WTC11 (cell line): ENCODE results near the gene FAM78B. TPM values are rescaled to one million over a fixed set of nuclear protein-coding genes. Genes with fewer than 3 reads are reported as not detected.

ENCODE experiments used
- ATAC-seq: fragments of 200-7000 bp; cut with Tn5 transposase; 2 replicates; pipeline ENCODE4 v1.10.0; 2021; ENCODE audit warnings: mild to moderate bottlenecking, moderate library complexity
- CTCF ChIA-PET: fragments of 300-600 bp; sonication (Branson Sonifier 250); formaldehyde crosslinking; loops from one replicate; lab custom pipeline; 2021; ENCODE audit warnings: antibody characterized with exemption; lab: Charles Lee
- POLR2A ChIA-PET: fragments of 350-600 bp; sonication (Branson Sonifier 250); formaldehyde crosslinking; loops from one replicate; lab custom pipeline; 2021; ENCODE audit warnings: antibody characterized with exemption; lab: Charles Lee
- DNase-seq: peaks from one replicate; pipeline ENCODE4 v3.0.0; 2021; ENCODE audit warnings: low spot score
- H3K27ac Mint-ChIP-seq: 2 replicates; pipeline ENCODE4 v1.8.0; 2021; ENCODE audit warnings: mixed read lengths
- H3K27me3 Mint-ChIP-seq: 2 replicates; pipeline ENCODE4 v1.8.0; 2021; ENCODE audit warnings: low read depth, mild to moderate bottlenecking, moderate library complexity, mixed read lengths
- H3K36me3 Mint-ChIP-seq: 2 replicates; pipeline ENCODE4 v1.8.0; 2021; ENCODE audit warnings: mixed read lengths
- H3K4me1 Mint-ChIP-seq: 2 replicates; pipeline ENCODE4 v1.8.0; 2022; ENCODE audit warnings: mixed read lengths
- H3K4me3 Mint-ChIP-seq: 2 replicates; pipeline ENCODE4 v1.8.0; 2021; ENCODE audit warnings: mild to moderate bottlenecking, moderate library complexity, mixed read lengths
- H3K9me3 Mint-ChIP-seq: 2 replicates; pipeline ENCODE4 v1.8.0; 2021; ENCODE audit warnings: mixed read lengths
- E2F4 ChIP-seq: sonication (generic); formaldehyde crosslinking; IDR thresholded peaks from 2 replicates; pipeline ENCODE4 v1.8.1; 2022; ENCODE audit warnings: low read depth, mild to moderate bottlenecking, moderate library complexity, missing genetic modification reagents, borderline replicate concordance
- ESRRA ChIP-seq: sonication (generic); formaldehyde crosslinking; IDR thresholded peaks from 2 replicates; pipeline ENCODE4 v1.8.1; 2022; ENCODE audit warnings: mild to moderate bottlenecking, missing genetic modification reagents, borderline replicate concordance
- GTF2I ChIP-seq: fragments of 250-450 bp; sonication (Bioruptor Pico); conservative IDR thresholded peaks from 2 replicates; pipeline ENCODE4 v1.4.0; 2021; ENCODE audit warnings: mild to moderate bottlenecking
- IRF2 ChIP-seq: sonication (generic); formaldehyde crosslinking; IDR thresholded peaks from 2 replicates; pipeline ENCODE4 v1.8.0; 2022; ENCODE audit warnings: low read depth, missing genetic modification reagents, borderline replicate concordance
- KAT7 ChIP-seq: sonication (generic); formaldehyde crosslinking; IDR thresholded peaks from 2 replicates; pipeline ENCODE4 v1.8.1; 2023; ENCODE audit warnings: missing genetic modification reagents, mild to moderate bottlenecking, borderline replicate concordance
- MAX ChIP-seq: sonication (generic); formaldehyde crosslinking; IDR thresholded peaks from 2 replicates; pipeline ENCODE4 v1.8.0; 2022; ENCODE audit warnings: mild to moderate bottlenecking, missing genetic modification reagents
- NFATC4 ChIP-seq: fragments of 250-450 bp; sonication (Bioruptor Pico); IDR thresholded peaks from 2 replicates; pipeline ENCODE4 v1.9.0; 2021; ENCODE audit warnings: mild to moderate bottlenecking
- NR2C2 ChIP-seq: sonication (generic); formaldehyde crosslinking; IDR thresholded peaks from 2 replicates; pipeline ENCODE4 v1.8.0; 2022; ENCODE audit warnings: mild to moderate bottlenecking, missing genetic modification reagents
- NR3C1 ChIP-seq: sonication (generic); formaldehyde crosslinking; conservative IDR thresholded peaks from 2 replicates; pipeline ENCODE4 v1.8.1; 2023; ENCODE audit warnings: low read depth, mild to moderate bottlenecking, missing genetic modification reagents
- OVOL2 ChIP-seq: fragments of 250-450 bp; sonication (Bioruptor Pico); IDR thresholded peaks from 2 replicates; pipeline ENCODE4 v1.9.0; 2021; ENCODE audit warnings: mild to moderate bottlenecking, borderline replicate concordance
- RORB ChIP-seq: fragments of 250-450 bp; sonication (Bioruptor Pico); IDR thresholded peaks from 2 replicates; pipeline ENCODE4 v1.9.0; 2021; ENCODE audit warnings: mild to moderate bottlenecking
- ZNF512 ChIP-seq: sonication (generic); formaldehyde crosslinking; IDR thresholded peaks from 2 replicates; pipeline ENCODE4 v1.8.1; 2022; ENCODE audit warnings: missing genetic modification reagents, borderline replicate concordance
- total RNA-seq: library from RNA; stranded (reverse); gene quantifications from 3 replicates; pipeline ENCODE4 v1.2.3, GENCODE V29; 2021
- TF ChIP-seq, protein P1 (sequence below): sonication (generic); formaldehyde crosslinking; IDR thresholded peaks from 2 replicates; pipeline ENCODE4 v1.8.0; 2022; ENCODE audit warnings: mild to moderate bottlenecking, missing genetic modification reagents
- TF ChIP-seq, protein P2 (sequence below): sonication (generic); formaldehyde crosslinking; IDR thresholded peaks from 2 replicates; pipeline ENCODE4 v1.8.0; 2022; ENCODE audit warnings: missing genetic modification reagents
- TF ChIP-seq, protein P3 (sequence below): sonication (generic); formaldehyde crosslinking; conservative IDR thresholded peaks from 2 replicates; pipeline ENCODE4 v1.8.1; 2022; ENCODE audit warnings: mild to moderate bottlenecking, missing genetic modification reagents
- TF ChIP-seq, protein P4 (sequence below): fragments of 250-450 bp; sonication (Bioruptor Pico); conservative IDR thresholded peaks from 2 replicates; pipeline ENCODE4 v1.9.0; 2021; ENCODE audit warnings: mild to moderate bottlenecking

FAM78B gene
- total RNA-seq, 1 experiment from 2014 or later, result 2.6 TPM

GRCh38 chr1:166184012-166184411 lies 17.2 kb upstream of the FAM78B start (continued):
- TF ChIP-seq, protein P1, sequence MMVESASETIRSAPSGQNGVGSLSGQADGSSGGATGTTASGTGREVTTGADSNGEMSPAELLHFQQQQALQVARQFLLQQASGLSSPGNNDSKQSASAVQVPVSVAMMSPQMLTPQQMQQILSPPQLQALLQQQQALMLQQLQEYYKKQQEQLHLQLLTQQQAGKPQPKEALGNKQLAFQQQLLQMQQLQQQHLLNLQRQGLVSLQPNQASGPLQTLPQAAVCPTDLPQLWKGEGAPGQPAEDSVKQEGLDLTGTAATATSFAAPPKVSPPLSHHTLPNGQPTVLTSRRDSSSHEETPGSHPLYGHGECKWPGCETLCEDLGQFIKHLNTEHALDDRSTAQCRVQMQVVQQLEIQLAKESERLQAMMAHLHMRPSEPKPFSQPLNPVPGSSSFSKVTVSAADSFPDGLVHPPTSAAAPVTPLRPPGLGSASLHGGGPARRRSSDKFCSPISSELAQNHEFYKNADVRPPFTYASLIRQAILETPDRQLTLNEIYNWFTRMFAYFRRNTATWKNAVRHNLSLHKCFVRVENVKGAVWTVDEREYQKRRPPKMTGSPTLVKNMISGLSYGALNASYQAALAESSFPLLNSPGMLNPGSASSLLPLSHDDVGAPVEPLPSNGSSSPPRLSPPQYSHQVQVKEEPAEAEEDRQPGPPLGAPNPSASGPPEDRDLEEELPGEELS (CRISPR knock-in tag), result no peak
- TF ChIP-seq OVOL2 (CRISPR knock-in tag), result no peak
- no peak for TF ChIP-seq E2F4 (CRISPR knock-in tag)
- no peak for TF ChIP-seq NFATC4 (CRISPR knock-in tag)
- TF ChIP-seq, protein P2, sequence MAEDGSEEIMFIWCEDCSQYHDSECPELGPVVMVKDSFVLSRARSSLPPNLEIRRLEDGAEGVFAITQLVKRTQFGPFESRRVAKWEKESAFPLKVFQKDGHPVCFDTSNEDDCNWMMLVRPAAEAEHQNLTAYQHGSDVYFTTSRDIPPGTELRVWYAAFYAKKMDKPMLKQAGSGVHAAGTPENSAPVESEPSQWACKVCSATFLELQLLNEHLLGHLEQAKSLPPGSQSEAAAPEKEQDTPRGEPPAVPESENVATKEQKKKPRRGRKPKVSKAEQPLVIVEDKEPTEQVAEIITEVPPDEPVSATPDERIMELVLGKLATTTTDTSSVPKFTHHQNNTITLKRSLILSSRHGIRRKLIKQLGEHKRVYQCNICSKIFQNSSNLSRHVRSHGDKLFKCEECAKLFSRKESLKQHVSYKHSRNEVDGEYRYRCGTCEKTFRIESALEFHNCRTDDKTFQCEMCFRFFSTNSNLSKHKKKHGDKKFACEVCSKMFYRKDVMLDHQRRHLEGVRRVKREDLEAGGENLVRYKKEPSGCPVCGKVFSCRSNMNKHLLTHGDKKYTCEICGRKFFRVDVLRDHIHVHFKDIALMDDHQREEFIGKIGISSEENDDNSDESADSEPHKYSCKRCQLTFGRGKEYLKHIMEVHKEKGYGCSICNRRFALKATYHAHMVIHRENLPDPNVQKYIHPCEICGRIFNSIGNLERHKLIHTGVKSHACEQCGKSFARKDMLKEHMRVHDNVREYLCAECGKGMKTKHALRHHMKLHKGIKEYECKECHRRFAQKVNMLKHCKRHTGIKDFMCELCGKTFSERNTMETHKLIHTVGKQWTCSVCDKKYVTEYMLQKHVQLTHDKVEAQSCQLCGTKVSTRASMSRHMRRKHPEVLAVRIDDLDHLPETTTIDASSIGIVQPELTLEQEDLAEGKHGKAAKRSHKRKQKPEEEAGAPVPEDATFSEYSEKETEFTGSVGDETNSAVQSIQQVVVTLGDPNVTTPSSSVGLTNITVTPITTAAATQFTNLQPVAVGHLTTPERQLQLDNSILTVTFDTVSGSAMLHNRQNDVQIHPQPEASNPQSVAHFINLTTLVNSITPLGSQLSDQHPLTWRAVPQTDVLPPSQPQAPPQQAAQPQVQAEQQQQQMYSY (CRISPR knock-in tag), result no peak
- TF ChIP-seq, protein P3, sequence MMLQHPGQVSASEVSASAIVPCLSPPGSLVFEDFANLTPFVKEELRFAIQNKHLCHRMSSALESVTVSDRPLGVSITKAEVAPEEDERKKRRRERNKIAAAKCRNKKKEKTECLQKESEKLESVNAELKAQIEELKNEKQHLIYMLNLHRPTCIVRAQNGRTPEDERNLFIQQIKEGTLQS (CRISPR knock-in tag), result no peak
- TF ChIP-seq NR3C1 (CRISPR knock-in tag), result no peak
- no peak for TF ChIP-seq ZNF512
- TF ChIP-seq, all 79 proteins: peak for 0

- CTCF ChIA-PET, result interaction anchor here (0.6 to 1.5 kb wide), 3 partner anchors 17 to 258 kb away, joined by 3 to 5 read pairs (median 3); no protein-coding TSS in a partner anchor
- TF ChIP-seq MAX (CRISPR knock-in tag), result no peak
- no peak for TF ChIP-seq KAT7
- TF ChIP-seq ESRRA (CRISPR knock-in tag), result no peak
- TF ChIP-seq GTF2I, result no peak
- TF ChIP-seq RORB (CRISPR knock-in tag), result no peak
- TF ChIP-seq IRF2 (CRISPR knock-in tag), result no peak
- TF ChIP-seq NR2C2 (CRISPR knock-in tag), result no peak
- TF ChIP-seq, protein P4, sequence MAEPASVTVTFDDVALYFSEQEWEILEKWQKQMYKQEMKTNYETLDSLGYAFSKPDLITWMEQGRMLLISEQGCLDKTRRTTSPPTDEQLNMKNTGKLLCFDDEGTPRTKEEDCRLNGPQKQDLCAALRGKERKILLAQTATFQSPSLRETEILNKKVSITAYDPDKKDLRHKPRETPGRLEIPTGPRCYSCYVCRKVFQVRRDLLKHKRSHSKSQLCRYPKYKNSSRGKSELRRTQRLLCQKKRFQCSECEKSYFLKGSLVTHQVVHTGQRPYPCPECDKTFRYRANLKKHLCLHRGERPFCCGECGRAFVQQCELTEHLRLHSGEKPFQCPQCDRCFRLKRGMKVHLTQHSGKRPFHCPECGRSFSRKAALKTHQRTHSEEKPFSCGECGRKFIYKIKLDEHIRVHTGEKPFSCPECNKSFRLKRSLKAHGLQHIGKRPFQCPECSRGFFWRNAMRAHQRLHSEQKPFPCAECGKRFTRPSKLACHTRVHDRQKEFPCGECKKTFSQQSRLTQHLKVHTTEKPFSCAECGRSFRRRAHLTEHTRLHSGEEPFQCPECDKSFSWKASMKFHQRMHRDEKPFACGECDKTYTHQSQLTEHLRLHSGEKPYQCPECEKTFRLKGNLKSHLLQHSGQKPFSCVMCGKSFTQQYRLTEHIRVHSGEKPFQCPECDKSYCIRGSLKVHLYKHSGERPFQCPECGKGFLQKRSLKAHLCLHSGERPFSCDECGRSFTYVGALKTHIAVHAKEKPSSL (CRISPR knock-in tag), result no peak
- H3K27me3 Mint-ChIP-seq, result no peaks in the 10 kb centered on the region; the same call in 1 of the 2 replicates
- H3K9me3 Mint-ChIP-seq, result no peaks in the 10 kb centered on the region
- DNase-seq, result no peak
- H3K36me3 Mint-ChIP-seq, result no peaks in the 10 kb centered on the region
- ATAC-seq, result peak; percentile 20; the same call in 1 of the 2 replicates
- H3K4me1 Mint-ChIP-seq, result peaks cover 33% of the 10 kb centered on the region
- no peak overlapping the region for H3K4me3 Mint-ChIP-seq
- POLR2A ChIA-PET, result no interaction called here
- no peak overlapping the region for H3K27ac Mint-ChIP-seq
Measured at GRCh38 chr1:166182281-166182680, 15.5 kb upstream of the FAM78B start.
